Naive B cell (primary cell): Measurements from ENCODE around the gene NYNRIN. TPM values are rescaled to one million over a fixed set of nuclear protein-coding genes. Genes with fewer than 3 reads are reported as not detected.
"Not testable (repeated sequence)": the region's sequence is repeated elsewhere in the genome, so short reads cannot be mapped to it uniquely, and the experiment has no call there.

Source experiments
- ATAC-seq, 2 donors: fragments of 150-1000 bp; cut with Tn5 transposase; 2 replicates each; pipeline ENCODE4 v1.10.0; 2021; ENCODE audit warnings: low read depth in 2 of 2, mild to moderate bottlenecking in 2 of 2, moderate library complexity in 2 of 2
- DNase-seq: peaks from one replicate; pipeline ENCODE4 v3.0.0; 2022
- H3K27ac Mint-ChIP-seq, 6 donors: one replicate each; pipeline ENCODE4 v1.8.0; 2020 to 2022; ENCODE audit warnings: mild to moderate bottlenecking in 6 of 6, mixed read lengths in 6 of 6, moderate library complexity in 5 of 6, inconsistent platforms in 2 of 6
- H3K27me3 Mint-ChIP-seq, 3 donors: one replicate each; pipeline ENCODE4 v1.8.0; 2021 to 2022; ENCODE audit warnings: mixed read lengths in 3 of 3, mild to moderate bottlenecking in 1 of 3
- H3K36me3 Mint-ChIP-seq, 2 donors: one replicate each; pipeline ENCODE4 v1.8.0; 2020 to 2022; ENCODE audit warnings: mixed read lengths in 2 of 2, inconsistent platforms in 1 of 2, mild to moderate bottlenecking in 1 of 2
- H3K4me1 Mint-ChIP-seq, 3 donors: one replicate each; pipeline ENCODE4 v1.8.0; 2020 to 2022; ENCODE audit warnings: mixed read lengths in 3 of 3, inconsistent platforms in 1 of 3, mild to moderate bottlenecking in 1 of 3, moderate library complexity in 1 of 3
- H3K4me3 Mint-ChIP-seq, 8 donors: one replicate each; pipeline ENCODE4 v1.8.0; 2020 to 2022; ENCODE audit warnings: mild to moderate bottlenecking in 8 of 8, mixed read lengths in 8 of 8, moderate library complexity in 8 of 8, inconsistent platforms in 2 of 8
- H3K9me3 Mint-ChIP-seq, 7 donors: one replicate each; pipeline ENCODE4 v1.8.0; 2020 to 2022; ENCODE audit warnings: mixed read lengths in 7 of 7, mild to moderate bottlenecking in 5 of 7, inconsistent platforms in 2 of 7, moderate library complexity in 1 of 7
- polyA plus RNA-seq, 6 donors: library from polyadenylated mRNA; unstranded; fragments of 300-500 nt; fragmentation: Illumina TruSeq; gene quantifications; one replicate each; pipeline ENCODE4 v1.2.3, GENCODE V29; 2021; ENCODE audit warnings: low read depth in 6 of 6

The NYNRIN gene
- polyA plus RNA-seq, 6 donors from 2014 or later: 0.05 to 0.14 TPM; not detected in 4

GRCh38 chr14:24365600-24366412 is 33.0 kb upstream of the NYNRIN start:
- ATAC-seq: peak; percentile 61 to 67
- H3K9me3 Mint-ChIP-seq: no peaks in the 10 kb centered on the region
- H3K4me3 Mint-ChIP-seq: peak overlapping the region; percentile 80 to 97 (median 86)
- H3K27ac Mint-ChIP-seq: peak overlapping the region; percentile 87 to 97 (median 91)
- DNase-seq: peak; percentile 88
- H3K27me3 Mint-ChIP-seq: peaks cover 0 to 37% (median 10%) of the 10 kb centered on the region in 3 donors
- peaks cover 34 to 38% (median 35%) of the 10 kb centered on the region in 3 donors for H3K4me1 Mint-ChIP-seq
- H3K36me3 Mint-ChIP-seq: no peaks in the 10 kb centered on the region

GRCh38 chr14:24366413-24366720 is 32.4 kb upstream of the NYNRIN start:
- no peaks in the 10 kb centered on the region for H3K9me3 Mint-ChIP-seq
- DNase-seq (no peak), ATAC-seq (no peak)
- H3K36me3 Mint-ChIP-seq: no peaks in the 10 kb centered on the region
- peak overlapping the region; percentile 36 to 97 (median 86) for H3K4me3 Mint-ChIP-seq
- H3K27ac Mint-ChIP-seq: peak overlapping the region in 4 of 6 donors; percentile 87 to 97 (median 91)
- peaks cover 34 to 38% (median 35%) of the 10 kb centered on the region in 3 donors for H3K4me1 Mint-ChIP-seq
- H3K27me3 Mint-ChIP-seq: peaks cover 0 to 31% (median 8%) of the 10 kb centered on the region in 3 donors

GRCh38 chr14:24366721-24367513 is 31.9 kb upstream of the NYNRIN start:
- peak overlapping the region; percentile 77 to 97 (median 88) for H3K4me3 Mint-ChIP-seq
- H3K9me3 Mint-ChIP-seq: no peaks in the 10 kb centered on the region
- no peaks in the 10 kb centered on the region for H3K36me3 Mint-ChIP-seq
- peak overlapping the region; percentile 87 to 97 (median 92) for H3K27ac Mint-ChIP-seq
- peaks cover 0 to 26% (median 4%) of the 10 kb centered on the region in 3 donors for H3K27me3 Mint-ChIP-seq
- DNase-seq (peak; percentile 96), ATAC-seq (peak; percentile 76 to 78)
- peaks cover 34 to 38% (median 35%) of the 10 kb centered on the region in 3 donors for H3K4me1 Mint-ChIP-seq

- Mint-ChIP-seq H3K9me3 (no peaks in the 10 kb centered on the region), H3K27me3 (peaks cover 0 to 23% (median 4%) of the 10 kb centered on the region in 3 donors), H3K36me3 (no peaks in the 10 kb centered on the region), H3K27ac (peak within 1 kb of the TSS; percentile 87 to 97 (median 92)), H3K4me3 (peak within 1 kb of the TSS; percentile 77 to 97 (median 88)), H3K4me1 (peaks cover 34 to 38% (median 35%) of the 10 kb centered on the region in 3 donors)
- ATAC-seq (no peak), DNase-seq (peak; percentile 29)
These were observed 31.1 kb upstream of the NYNRIN start, which contains the start of gene NFATC4 for GRCh38 chr14:24367514-24368211. Gene NFATC4 (plus strand): TSS chr14:24368184. CDS start chr14:24368341, 157 bp downstream.

GRCh38 chr14:24368212-24368561 is 30.6 kb upstream of the NYNRIN start:
- Mint-ChIP-seq H3K4me3 (peak overlapping the region; percentile 76 to 97 (median 82)), H3K4me1 (peaks cover 34 to 38% (median 35%) of the 10 kb centered on the region in 3 donors), H3K27ac (peak overlapping the region in 5 of 6 donors; percentile 38 to 87 (median 76)), H3K27me3 (peaks cover 0 to 17% (median 4%) of the 10 kb centered on the region in 3 donors), H3K36me3 (no peaks in the 10 kb centered on the region), H3K9me3 (no peaks in the 10 kb centered on the region)
- DNase-seq (no peak), ATAC-seq (no peak)

GRCh38 chr14:24368562-24369252 is 30.1 kb upstream of the NYNRIN start:
- Mint-ChIP-seq H3K4me1 (peaks cover 34 to 38% (median 35%) of the 10 kb centered on the region in 3 donors), H3K4me3 (peak overlapping the region; percentile 76 to 97 (median 84)), H3K27ac (peak overlapping the region; percentile 47 to 87 (median 80)), H3K36me3 (no peaks in the 10 kb centered on the region), H3K9me3 (no peaks in the 10 kb centered on the region), H3K27me3 (peaks cover 0 to 16% (median 4%) of the 10 kb centered on the region in 3 donors)
- peak; percentile 25 to 30 for ATAC-seq
- DNase-seq: peak; percentile 70

- H3K4me1 Mint-ChIP-seq: peaks cover 34 to 38% (median 35%) of the 10 kb centered on the region in 3 donors
- peak overlapping the region in 5 of 8 donors; percentile 59 to 80 (median 70) for H3K4me3 Mint-ChIP-seq
- ATAC-seq (no peak), DNase-seq (no peak)
- H3K27ac Mint-ChIP-seq: peak overlapping the region in 4 of 6 donors; percentile 28 to 87 (median 62)
- H3K36me3 Mint-ChIP-seq: no peaks in the 10 kb centered on the region
- H3K27me3 Mint-ChIP-seq: peaks cover 0 to 16% (median 4%) of the 10 kb centered on the region in 3 donors
- no peaks in the 10 kb centered on the region for H3K9me3 Mint-ChIP-seq
These were observed 29.3 kb upstream of the NYNRIN start for GRCh38 chr14:24369463-24369862.

- Mint-ChIP-seq H3K27ac (no peak overlapping the region), H3K4me1 (peaks cover 33 to 37% (median 35%) of the 10 kb centered on the region in 3 donors), H3K36me3 (no peaks in the 10 kb centered on the region), H3K27me3 (peaks cover 0 to 16% (median 4%) of the 10 kb centered on the region in 3 donors), H3K9me3 (no peaks in the 10 kb centered on the region), H3K4me3 (peak overlapping the region in 4 of 8 donors; percentile 19 to 80 (median 50))
- no peak for DNase-seq
- ATAC-seq: no peak
These were observed 28.7 kb upstream of the NYNRIN start for GRCh38 chr14:24369907-24370687.

- no peak for DNase-seq
- Mint-ChIP-seq H3K4me1 (peaks cover 27 to 32% (median 30%) of the 10 kb centered on the region in 3 donors), H3K36me3 (no peaks in the 10 kb centered on the region), H3K9me3 (no peaks in the 10 kb centered on the region), H3K27ac (peak overlapping the region in 1 of 6 donors; percentile 50), H3K27me3 (peaks cover 0 to 16% (median under 1%) of the 10 kb centered on the region in 3 donors), H3K4me3 (peak overlapping the region in 2 of 8 donors; percentile 19 to 43)
- ATAC-seq: no peak
These were observed 28.1 kb upstream of the NYNRIN start for GRCh38 chr14:24370748-24371147.

GRCh38 chr14:24371605-24372004 is 27.2 kb upstream of the NYNRIN start:
- Mint-ChIP-seq H3K4me1 (peaks cover 22 to 24% (median 23%) of the 10 kb centered on the region in 3 donors), H3K4me3 (peak overlapping the region in 1 of 8 donors; percentile 43), H3K27me3 (peaks cover 0 to 16% (median 0%) of the 10 kb centered on the region in 3 donors), H3K27ac (peak overlapping the region in 1 of 6 donors; percentile 92)
- H3K9me3 Mint-ChIP-seq, ATAC-seq, DNase-seq, H3K36me3 Mint-ChIP-seq: not testable (repeated sequence)

GRCh38 chr14:24372701-24373416 is 25.9 kb upstream of the NYNRIN start:
- ATAC-seq: no peak
- Mint-ChIP-seq H3K27me3 (peaks cover 0 to 6% (median 5%) of the 10 kb centered on the region in 3 donors), H3K4me3 (no peak overlapping the region), H3K36me3 (no peaks in the 10 kb centered on the region), H3K27ac (no peak overlapping the region), H3K4me1 (peaks cover 10 to 12% (median 10%) of the 10 kb centered on the region in 3 donors), H3K9me3 (no peaks in the 10 kb centered on the region)
- DNase-seq: no peak
